ENCODE results near the gene GJD4. TPM values are rescaled to one million over a fixed set of nuclear protein-coding genes. Genes with fewer than 3 reads are reported as not detected.
A peak's percentile ranks its signal among the peaks of the same experiment; 100 is the strongest.

Gene GJD4
- total RNA-seq, 2 donors from 2014 or later = 1.1 TPM; not detected in 1

DNA sequence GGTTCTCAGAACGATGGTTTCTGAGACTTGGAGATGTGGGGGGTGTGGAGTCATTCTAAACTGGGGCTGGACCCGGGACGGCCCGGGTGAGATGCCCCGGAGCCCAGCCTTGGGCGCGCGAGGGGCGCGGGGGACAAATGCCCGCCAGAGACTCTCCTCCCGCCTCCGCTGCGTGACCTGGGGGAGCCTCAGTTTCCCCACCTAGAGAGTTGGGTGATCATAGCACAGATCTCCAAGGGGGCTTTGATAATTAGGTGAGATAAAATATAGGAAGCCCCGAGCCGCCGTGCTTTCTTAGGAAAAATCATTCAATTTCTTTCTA, 37.6 kb downstream of the GJD4 start:
- H3K4me3 ChIP-seq = peak overlapping the region; percentile 55 to 81
- H3K27ac ChIP-seq = peak overlapping the region in 1 of 2 donors; percentile 53
- 1% methylated on average over 17 of the region's 17 CpGs for WGBS
- TF ChIP-seq POLR2AphosphoS5 (IDR thresholded peaks at IDR 0.05) (no peak), POLR2A (IDR thresholded peaks at IDR 0.05) (no peak)
- TF ChIP-seq, protein P1, sequence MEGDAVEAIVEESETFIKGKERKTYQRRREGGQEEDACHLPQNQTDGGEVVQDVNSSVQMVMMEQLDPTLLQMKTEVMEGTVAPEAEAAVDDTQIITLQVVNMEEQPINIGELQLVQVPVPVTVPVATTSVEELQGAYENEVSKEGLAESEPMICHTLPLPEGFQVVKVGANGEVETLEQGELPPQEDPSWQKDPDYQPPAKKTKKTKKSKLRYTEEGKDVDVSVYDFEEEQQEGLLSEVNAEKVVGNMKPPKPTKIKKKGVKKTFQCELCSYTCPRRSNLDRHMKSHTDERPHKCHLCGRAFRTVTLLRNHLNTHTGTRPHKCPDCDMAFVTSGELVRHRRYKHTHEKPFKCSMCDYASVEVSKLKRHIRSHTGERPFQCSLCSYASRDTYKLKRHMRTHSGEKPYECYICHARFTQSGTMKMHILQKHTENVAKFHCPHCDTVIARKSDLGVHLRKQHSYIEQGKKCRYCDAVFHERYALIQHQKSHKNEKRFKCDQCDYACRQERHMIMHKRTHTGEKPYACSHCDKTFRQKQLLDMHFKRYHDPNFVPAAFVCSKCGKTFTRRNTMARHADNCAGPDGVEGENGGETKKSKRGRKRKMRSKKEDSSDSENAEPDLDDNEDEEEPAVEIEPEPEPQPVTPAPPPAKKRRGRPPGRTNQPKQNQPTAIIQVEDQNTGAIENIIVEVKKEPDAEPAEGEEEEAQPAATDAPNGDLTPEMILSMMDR (IDR thresholded peaks at IDR 0.05) = no peak
- H3K36me3 ChIP-seq = no peaks in the 10 kb centered on the region
- intact Hi-C loops (cut with DNase I) = no loop called here
- H3K27me3 ChIP-seq (replicated peaks; ENCODE audit: insufficient read depth) = no peaks in the 10 kb centered on the region
- H3K9me3 ChIP-seq = no peaks in the 10 kb centered on the region
- H3K4me1 ChIP-seq (replicated peaks) = peaks cover 6% of the 10 kb centered on the region
- DNase-seq (ENCODE audit: low spot score) = no peak

DNA sequence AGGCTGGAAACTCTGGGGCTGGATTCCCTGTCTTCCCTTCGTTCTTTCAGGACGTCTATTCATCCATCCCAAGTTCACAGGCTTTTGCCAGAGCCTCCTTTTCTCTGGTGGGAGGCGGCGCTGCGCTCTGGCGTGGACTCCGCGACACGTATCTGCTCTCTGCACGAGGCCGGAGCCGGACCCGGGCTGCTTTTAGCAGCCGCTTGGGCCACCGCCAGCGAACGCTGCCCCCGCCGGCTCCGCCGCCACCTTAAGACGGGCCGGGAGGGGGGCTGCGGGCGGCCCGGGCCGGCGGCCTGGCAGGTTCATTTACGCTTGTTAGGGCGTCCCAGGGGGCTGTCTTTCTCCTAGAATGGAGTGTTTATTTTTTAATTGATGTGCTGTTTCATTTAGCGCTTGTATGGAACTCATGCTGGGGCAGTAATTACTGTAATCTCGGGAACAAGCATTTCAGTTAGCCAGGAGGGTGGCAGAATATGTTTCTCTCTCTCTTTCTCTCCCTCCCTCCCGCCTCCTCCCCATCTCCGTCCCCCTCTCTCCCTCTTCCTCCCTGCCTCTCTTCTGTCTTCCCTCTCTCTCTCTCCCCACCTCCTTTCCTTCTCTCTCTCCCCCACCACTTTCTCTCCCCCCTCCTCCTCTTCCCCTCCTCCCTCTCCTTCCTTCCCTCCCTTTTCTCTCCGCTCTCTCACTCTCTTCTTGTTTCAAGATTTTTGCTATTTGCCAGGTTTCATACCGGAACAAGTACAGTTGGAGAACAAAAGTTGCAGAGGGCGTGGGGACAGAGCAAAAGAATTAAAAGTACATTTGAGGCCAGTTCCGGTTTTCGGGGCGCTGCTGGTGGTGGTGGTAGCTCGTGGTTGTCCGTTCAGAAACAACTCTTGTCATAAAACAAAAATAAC, 38.3 kb downstream of the GJD4 start:
- DNase-seq (ENCODE audit: low spot score) = peak; percentile 44
- peak overlapping the region in 1 of 2 donors; percentile 53 for H3K27ac ChIP-seq
- no peaks in the 10 kb centered on the region for H3K9me3 ChIP-seq
- no peaks in the 10 kb centered on the region for H3K27me3 ChIP-seq (replicated peaks; ENCODE audit: insufficient read depth)
- peaks cover 6% of the 10 kb centered on the region for H3K4me1 ChIP-seq (replicated peaks)
- H3K36me3 ChIP-seq = no peaks in the 10 kb centered on the region
- H3K4me3 ChIP-seq = peak overlapping the region; percentile 55 to 81
- under 1% methylated on average over 42 of the region's 42 CpGs for WGBS
- intact Hi-C loops (cut with DNase I) = no loop called here
- TF ChIP-seq, protein P1 (IDR thresholded peaks at IDR 0.05) = no peak
- TF ChIP-seq POLR2A (IDR thresholded peaks at IDR 0.05) (no peak), POLR2AphosphoS5 (IDR thresholded peaks at IDR 0.05) (peak; percentile 10)

DNA sequence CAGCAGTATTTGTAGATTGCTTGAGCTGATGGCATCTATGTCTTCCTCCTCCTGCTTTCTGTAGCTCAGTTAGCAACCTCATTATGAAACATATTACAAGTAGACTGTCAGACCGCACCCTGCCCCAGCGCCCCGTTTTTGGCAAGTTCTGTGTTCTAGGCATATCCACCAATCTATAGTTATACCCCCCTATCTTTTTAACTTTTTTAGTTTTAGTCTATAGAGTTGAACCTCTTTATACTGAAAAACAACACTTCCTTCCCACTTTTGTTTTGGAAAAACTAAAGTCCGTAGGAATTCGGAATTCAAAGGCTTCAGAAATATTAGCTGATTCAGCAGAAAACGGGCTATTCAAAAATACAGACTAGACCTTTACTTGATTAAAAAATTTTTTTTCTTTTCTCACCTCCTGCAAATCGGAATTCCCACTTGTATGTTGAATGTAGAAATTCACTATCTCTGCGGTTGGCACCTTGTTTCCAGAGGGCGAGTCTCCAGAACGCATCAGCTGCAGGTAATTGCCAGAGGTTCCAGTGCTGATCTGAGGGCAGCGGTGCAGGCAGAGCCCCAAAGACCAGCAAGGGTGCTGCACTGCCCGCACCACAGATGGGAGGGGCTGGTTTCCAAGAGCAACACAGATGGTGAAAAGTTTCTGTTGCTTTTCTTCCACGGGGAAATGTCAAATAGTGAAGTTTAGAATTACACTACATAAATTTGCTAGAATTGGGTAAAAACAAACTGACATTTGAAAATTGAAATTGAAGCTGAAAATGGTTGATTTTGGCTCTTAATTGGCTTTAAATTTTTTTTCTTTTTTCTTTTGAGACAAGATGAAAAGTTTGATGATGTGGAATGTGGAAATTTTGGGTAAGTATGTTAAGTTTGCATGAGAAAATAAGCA, 39.2 kb downstream of the GJD4 start:
- Histone ChIP-seq H3K4me1 (replicated peaks) (peaks cover 6% of the 10 kb centered on the region), H3K4me3 (peak overlapping the region; percentile 55 to 81), H3K27ac (no peak overlapping the region), H3K27me3 (replicated peaks; ENCODE audit: insufficient read depth) (no peaks in the 10 kb centered on the region), H3K9me3 (no peaks in the 10 kb centered on the region), H3K36me3 (no peaks in the 10 kb centered on the region)
- intact Hi-C loops (cut with DNase I) = no loop called here
- TF ChIP-seq, protein P1 (IDR thresholded peaks at IDR 0.05) = no peak
- TF ChIP-seq POLR2AphosphoS5 (IDR thresholded peaks at IDR 0.05) = no peak
- TF ChIP-seq POLR2A (IDR thresholded peaks at IDR 0.05) = no peak
- 22% methylated on average over 13 of the region's 13 CpGs for WGBS
- DNase-seq (ENCODE audit: low spot score) = no peak

DNA sequence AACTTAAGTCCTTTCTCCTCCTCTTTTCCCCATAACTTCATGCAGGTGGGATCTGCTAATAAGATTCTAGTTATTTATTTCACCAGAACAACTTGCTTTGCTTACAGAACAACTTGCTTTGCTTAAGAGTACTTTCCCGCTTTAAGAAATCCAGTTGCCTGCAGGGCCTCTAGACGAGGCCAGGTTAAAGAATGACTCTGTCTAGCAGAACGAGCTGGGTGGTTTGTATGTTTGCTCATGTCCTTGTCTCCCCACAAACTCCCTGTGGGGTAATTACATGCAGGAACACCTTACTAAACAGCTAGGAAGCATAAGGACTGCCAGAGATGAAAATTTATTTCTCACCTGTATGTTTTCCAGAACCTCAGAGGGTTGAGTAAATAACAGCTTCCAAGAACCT, 45.8 kb downstream of the GJD4 start:
- no peak for TF ChIP-seq POLR2AphosphoS5 (IDR thresholded peaks at IDR 0.05)
- TF ChIP-seq, protein P1 (IDR thresholded peaks at IDR 0.05) = no peak
- TF ChIP-seq POLR2A (IDR thresholded peaks at IDR 0.05) = no peak
- H3K4me3 ChIP-seq = no peak overlapping the region
- no peak for DNase-seq (ENCODE audit: low spot score)
- no peaks in the 10 kb centered on the region for H3K9me3 ChIP-seq
- H3K27me3 ChIP-seq (replicated peaks; ENCODE audit: insufficient read depth) = no peaks in the 10 kb centered on the region
- WGBS = 68% methylated on average over 3 of the region's 3 CpGs
- H3K27ac ChIP-seq = no peak overlapping the region
- intact Hi-C loops (cut with DNase I) = no loop called here
- H3K4me1 ChIP-seq (replicated peaks) = no peaks in the 10 kb centered on the region
- H3K36me3 ChIP-seq = no peaks in the 10 kb centered on the region

Data from prostate gland (tissue), 2 donors.